Medulla oblongata (tissue), 1 donor: Measurements from ENCODE around the gene RWDD3.

ENCODE experiments used
- DNase-seq: peaks from one replicate; pipeline ENCODE4 v3.0.0-alpha.2; 2015; ENCODE audit errors: extremely low spot score

Gene RWDD3

GRCh38 chr1:95282518-95282895, 48.5 kb downstream of the RWDD3 start:
- no peak for DNase-seq

- DNase-seq, result no peak
Measured at GRCh38 chr1:95284420-95284819, 50.4 kb downstream of the RWDD3 start.

DNA sequence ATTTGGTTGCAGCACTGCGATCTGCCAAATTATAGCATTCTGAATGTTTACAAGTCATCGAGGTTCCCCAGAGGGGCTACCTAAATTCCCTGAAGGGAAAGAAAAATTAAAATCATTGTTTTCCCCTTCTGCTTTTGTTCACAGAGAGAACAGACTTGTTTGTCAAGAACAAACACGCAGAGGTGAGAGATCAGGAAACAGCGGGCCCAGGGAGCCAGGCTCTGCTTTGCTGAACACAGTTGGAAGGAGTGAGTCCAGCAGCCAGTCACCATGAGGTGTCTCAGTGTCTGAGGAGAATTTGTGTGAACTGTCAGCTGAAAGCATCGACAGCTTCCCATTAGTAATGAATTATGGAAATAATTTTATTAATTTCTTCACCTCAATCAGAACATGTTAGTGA, 52.5 kb downstream of the RWDD3 start:
- no peak for DNase-seq

- no peak for DNase-seq
Measured at GRCh38 chr1:95287081-95287480, 53.1 kb downstream of the RWDD3 start.

DNA sequence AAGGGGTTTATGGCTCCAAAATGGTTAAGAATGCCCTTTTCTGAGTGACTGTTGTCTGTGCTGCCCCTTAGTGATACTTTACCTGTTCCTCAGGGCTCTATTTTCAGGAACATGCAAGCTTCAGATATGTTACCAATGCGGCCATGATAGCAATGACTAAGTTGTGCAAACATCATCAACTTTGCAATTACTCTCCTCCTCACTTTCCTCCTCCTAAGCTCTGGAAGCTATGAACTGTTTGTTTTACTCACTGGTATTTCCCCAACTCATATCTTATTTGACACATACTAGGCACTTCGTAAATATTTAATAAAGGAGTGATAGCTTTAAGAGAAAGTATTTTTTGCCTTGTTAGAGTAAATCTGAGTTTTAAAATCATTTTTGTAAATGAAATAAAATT, 53.8 kb downstream of the RWDD3 start:
- DNase-seq, result no peak
